NB4 (cell line): ENCODE data around the gene INO80.

Experiments used
- DNase-seq: peaks from one replicate; pipeline ENCODE4 v3.0.0; 2010; ENCODE audit warnings: low read depth
- H3K4me3 ChIP-seq: one replicate; pipeline ENCODE4 v1.5.1; 2011; ENCODE audit warnings: mild to moderate bottlenecking, low read depth, low read length, moderate library complexity
- MYC ChIP-seq: IDR thresholded peaks from 2 replicates; pipeline ENCODE4 v1.6.1; 2011; ENCODE audit warnings: low read depth, low read length
- POLR2A ChIP-seq: IDR thresholded peaks from 2 replicates; pipeline ENCODE4 v1.6.1; 2011; ENCODE audit warnings: mild to moderate bottlenecking; ENCODE audit not compliant: insufficient read length; ENCODE audit errors: extremely low read depth
- TF ChIP-seq, protein P1 (sequence below): IDR thresholded peaks from 2 replicates; pipeline ENCODE4 v1.6.1; 2011; ENCODE audit warnings: low read depth, low read length
- TF ChIP-seq, protein P2 (sequence below): IDR thresholded peaks from one replicate; pipeline ENCODE4 v1.5.1; 2012; ENCODE audit warnings: low read depth, low read length

Gene INO80

DNA sequence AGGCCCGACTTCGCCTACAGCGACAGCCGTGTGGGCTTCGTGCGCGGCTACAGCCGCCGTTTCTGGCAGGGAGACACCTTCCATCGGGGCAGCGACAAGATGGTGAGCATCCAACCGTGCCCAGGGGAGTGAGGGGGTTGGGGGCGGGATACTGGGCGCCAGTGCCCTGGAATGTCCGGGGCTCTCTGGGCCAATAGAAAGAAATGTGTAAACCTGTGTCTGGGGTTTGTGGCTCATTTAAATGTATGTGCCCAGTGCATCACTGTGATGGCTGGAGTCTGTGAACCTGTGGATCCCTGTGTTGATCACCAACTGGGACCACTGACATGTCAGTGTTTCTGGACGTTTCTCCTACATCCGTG is 162.4 kb downstream of the INO80 start:
- TF ChIP-seq, protein P1, sequence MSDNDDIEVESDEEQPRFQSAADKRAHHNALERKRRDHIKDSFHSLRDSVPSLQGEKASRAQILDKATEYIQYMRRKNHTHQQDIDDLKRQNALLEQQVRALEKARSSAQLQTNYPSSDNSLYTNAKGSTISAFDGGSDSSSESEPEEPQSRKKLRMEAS: no peak
- TF ChIP-seq MYC: no peak
- no peak for TF ChIP-seq POLR2A
- TF ChIP-seq, protein P2, sequence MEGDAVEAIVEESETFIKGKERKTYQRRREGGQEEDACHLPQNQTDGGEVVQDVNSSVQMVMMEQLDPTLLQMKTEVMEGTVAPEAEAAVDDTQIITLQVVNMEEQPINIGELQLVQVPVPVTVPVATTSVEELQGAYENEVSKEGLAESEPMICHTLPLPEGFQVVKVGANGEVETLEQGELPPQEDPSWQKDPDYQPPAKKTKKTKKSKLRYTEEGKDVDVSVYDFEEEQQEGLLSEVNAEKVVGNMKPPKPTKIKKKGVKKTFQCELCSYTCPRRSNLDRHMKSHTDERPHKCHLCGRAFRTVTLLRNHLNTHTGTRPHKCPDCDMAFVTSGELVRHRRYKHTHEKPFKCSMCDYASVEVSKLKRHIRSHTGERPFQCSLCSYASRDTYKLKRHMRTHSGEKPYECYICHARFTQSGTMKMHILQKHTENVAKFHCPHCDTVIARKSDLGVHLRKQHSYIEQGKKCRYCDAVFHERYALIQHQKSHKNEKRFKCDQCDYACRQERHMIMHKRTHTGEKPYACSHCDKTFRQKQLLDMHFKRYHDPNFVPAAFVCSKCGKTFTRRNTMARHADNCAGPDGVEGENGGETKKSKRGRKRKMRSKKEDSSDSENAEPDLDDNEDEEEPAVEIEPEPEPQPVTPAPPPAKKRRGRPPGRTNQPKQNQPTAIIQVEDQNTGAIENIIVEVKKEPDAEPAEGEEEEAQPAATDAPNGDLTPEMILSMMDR: no peak
- no peak overlapping the region for H3K4me3 ChIP-seq
- no peak for DNase-seq

DNA sequence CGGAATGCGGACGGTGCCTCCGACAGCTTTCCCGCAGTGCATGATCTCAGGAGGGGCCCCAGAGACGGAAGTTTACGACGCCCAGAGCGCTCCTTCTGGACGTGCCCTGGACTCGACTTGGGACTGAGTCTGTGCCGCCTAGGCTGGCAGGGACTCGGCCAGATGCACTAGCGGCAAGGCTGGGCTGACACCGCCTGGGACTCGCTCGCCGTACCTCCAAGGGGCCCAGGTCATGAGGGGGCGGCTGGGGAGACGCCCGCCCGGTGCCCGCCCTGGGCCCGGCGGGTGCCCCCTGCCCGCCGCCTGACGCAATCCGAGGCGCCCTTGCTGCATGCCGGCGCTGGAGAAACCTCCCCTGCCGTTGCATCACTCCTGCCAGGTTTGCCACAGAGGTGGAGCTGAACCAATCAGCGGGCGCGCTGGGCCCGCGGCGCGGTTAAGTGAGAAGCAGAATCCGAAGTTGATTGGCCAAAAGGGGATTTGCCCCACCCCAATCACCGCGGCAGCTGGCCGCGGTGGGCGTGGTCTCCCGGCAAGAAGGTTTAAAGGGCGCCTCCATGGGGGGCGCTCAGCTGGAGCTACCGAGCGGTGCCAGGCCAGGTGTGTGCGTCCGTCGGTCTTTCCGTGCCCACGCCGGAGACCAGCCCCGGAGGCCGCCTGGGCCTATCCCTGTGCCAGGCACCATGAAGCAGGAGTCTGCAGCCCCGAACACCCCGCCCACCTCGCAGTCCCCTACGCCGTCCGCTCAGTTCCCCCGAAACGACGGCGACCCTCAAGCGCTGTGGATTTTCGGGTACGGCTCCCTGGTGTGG is 163.0 kb downstream of the INO80 start, which contains the start of gene CHAC1:
CHAC1 (plus strand) TSS at position 571 of the 812 bp plus-strand sequence; CDS start at position 684, 113 bp downstream.
- DNase-seq: peak; percentile 85
- no peak within 1 kb of the TSS for H3K4me3 ChIP-seq
- TF ChIP-seq, protein P2: no peak
- TF ChIP-seq MYC (no peak), POLR2A (no peak)
- TF ChIP-seq, protein P1: no peak

DNA sequence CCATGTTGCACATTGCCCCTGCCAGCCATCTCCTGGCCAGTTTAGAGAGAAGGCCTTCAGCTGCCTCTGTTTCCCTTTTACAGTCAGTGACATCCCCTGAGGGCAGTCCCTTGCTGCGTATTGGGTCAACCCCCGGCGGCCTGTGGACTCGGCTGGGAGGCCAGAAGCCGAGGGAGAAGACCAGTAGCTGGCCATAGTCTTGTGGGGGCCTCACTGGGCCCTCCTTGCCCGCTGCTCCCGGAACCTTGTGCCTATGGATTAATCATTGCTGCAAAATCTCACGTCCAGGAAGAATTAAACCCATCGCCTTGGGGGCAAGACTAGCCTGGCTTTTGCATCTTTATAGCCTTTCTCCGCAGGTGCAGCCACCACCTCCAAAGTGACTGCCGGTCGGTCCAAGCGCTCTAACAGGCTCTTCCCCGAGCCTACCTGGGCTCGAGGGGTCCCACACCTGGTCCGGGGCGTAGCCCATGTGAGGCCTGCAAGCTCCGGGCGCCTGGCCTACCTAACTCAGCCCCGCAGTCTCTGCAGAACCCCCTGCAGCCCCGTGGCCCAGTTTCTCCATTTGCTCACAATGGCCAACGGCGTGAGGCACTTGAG is 163.7 kb downstream of the INO80 start:
- H3K4me3 ChIP-seq: no peak overlapping the region
- no peak for DNase-seq
- no peak for TF ChIP-seq POLR2A
- TF ChIP-seq, protein P1: no peak
- TF ChIP-seq MYC: no peak
- TF ChIP-seq, protein P2: no peak

DNA sequence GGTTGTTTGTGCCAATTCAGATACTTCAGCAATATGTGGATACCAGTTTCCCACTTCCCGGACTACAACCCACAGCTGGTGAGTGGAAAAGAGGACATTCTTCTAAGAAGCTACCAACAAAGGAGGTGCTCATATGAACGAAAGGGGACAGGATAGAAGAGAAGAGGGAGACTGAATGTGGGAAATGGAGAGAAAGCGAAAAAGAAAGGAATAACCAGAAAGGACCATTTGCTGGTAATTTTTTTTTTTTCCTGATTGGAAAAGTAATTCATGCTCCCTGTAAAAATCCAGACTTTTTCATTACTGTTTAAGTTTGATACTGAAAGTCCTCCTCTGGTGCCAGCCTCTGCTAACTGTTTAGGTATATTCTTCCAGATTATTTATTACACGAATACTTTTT is 164.3 kb downstream of the INO80 start:
- H3K4me3 ChIP-seq: no peak overlapping the region
- no peak for TF ChIP-seq MYC
- TF ChIP-seq, protein P2: no peak
- TF ChIP-seq, protein P1: no peak
- TF ChIP-seq POLR2A: no peak
- no peak for DNase-seq

DNA sequence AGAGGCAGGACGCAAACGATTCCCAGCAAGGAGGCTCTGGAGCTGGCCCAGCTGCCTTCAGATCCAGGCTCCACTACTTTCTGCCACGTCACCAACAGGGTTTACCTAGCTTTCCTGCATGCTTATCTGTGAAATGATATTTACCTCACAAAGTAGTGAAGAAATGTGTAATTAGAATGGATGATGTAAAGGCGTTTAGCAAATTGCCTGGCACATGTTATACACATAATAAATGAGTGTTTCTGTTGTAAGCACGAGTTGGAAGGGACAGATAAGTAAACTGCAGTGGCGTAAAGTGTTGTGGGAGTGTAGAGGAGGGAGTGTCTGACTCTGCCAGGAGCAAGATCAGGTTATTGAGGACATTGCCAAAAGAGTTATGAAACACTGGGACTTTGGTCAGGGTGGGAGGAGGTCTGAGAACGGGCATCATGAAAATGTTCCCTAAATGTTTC is 166.3 kb downstream of the INO80 start:
- H3K4me3 ChIP-seq: no peak overlapping the region
- no peak for DNase-seq
- TF ChIP-seq POLR2A (no peak), MYC (no peak)
- TF ChIP-seq, protein P2: no peak
- TF ChIP-seq, protein P1: no peak
